ENCODE measurements around the gene ASPRV1. TPM values are rescaled to one million over a fixed set of nuclear protein-coding genes. Genes with fewer than 3 reads are reported as not detected.

Gene ASPRV1
- total and polyA plus RNA-seq, 10 of the 15 experiments (the other 5 are each of a cell fraction or from before 2014, with no cell fraction given) = 0.11 to 1.1 (median 0.33) TPM

DNA sequence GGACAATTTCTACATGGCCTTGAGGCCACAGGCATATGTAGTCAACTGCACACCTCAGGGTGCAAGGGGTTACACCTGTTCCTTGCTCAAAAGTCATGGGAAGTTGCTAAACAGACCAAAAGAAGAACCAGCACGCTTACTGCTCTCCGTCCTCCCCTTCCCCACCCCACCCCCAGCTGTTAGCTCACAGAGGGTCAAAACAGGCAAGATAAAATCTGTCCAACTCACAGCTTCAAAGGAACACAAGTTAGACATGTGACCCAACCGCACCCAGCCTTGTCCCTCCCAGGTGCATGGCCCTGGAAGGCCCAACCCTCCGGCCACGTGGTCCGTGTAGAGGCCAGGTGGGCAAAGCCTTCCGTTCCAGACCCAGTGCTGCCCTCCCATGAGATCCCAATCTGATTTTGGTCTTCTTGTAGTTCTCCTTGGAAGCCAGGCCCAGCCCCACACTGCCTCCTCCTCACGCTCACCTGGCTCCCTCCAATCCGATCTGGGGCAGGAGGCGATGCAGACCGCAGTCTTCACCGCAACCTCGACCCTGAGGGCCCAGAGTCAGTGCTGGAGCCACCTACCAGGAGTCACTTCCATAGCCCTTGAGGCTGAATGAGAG lies 14.5 kb upstream of the ASPRV1 start:
- ChIA-PET CTCF (no interaction called here), RAD21 (ENCODE audit: unreplicated experiment) (no interaction called here), SMC1A (ENCODE audit: uncharacterized antibody, unreplicated experiment) (no interaction called here), POLR2A (no interaction called here)
- no peaks in the 10 kb centered on the region for H3K9me3 ChIP-seq (replicated peaks; ENCODE audit: control insufficient read depth, insufficient read depth, low read length)
- no peaks in the 10 kb centered on the region for H3K36me3 ChIP-seq (ENCODE audit: control insufficient read depth in 2 of 2, insufficient read depth in 2 of 2, low read length in 1 of 2)
- H3K27me3 ChIP-seq (replicated peaks in 1 of 2; ENCODE audit: control insufficient read depth in 2 of 2, insufficient read depth in 2 of 2, low read length in 1 of 2) = no peaks in the 10 kb centered on the region
- FAIRE-seq = no peak
- 79% methylated on average over 13 of the region's 13 CpGs for WGBS (ENCODE audit: insufficient coverage, insufficient replicate concordance, low lambda C conversion rate, missing lambda C conversion rate)
- H3K4me3 ChIP-seq = no peak overlapping the region
- DNase-seq (ENCODE audit: low read depth, low spot score) = no peak
- H3K79me2 ChIP-seq (ENCODE audit: control insufficient read depth, insufficient read depth, low read length) = no peaks in the 10 kb centered on the region
- in situ Hi-C loops (cut with MboI) (no loop called here), intact Hi-C loops (cut with micrococcal nuclease; ENCODE audit: unreplicated experiment) (no loop called here)
- no peak overlapping the region for H3K9ac ChIP-seq (ENCODE audit: control insufficient read depth, insufficient read depth, low read length)
- no peak overlapping the region for H3K4me2 ChIP-seq (ENCODE audit: control insufficient read depth, insufficient read depth)
- ATAC-seq = no peak
- BruUV-seq (replicated peaks) = no TSS peak
- no peak overlapping the region for H3K27ac ChIP-seq (ENCODE audit: control insufficient read depth, insufficient read depth)
- H4K20me1 ChIP-seq (ENCODE audit: control insufficient read depth, insufficient read depth) = no peaks in the 10 kb centered on the region
- H3K4me1 ChIP-seq (ENCODE audit: control insufficient read depth, insufficient read depth, low read length) = no peaks in the 10 kb centered on the region
- no peak overlapping the region for H2AFZ ChIP-seq (ENCODE audit: control insufficient read depth, low read depth, low read length)
- TF ChIP-seq RBBP5 (conservative IDR thresholded peaks at IDR 0.05) (no peak), ZNF622 (IDR thresholded peaks at IDR 0.05) (no peak)

GRCh38 chr2:69975136-69975852 lies 13.9 kb upstream of the ASPRV1 start:
- BruUV-seq (replicated peaks) = no TSS peak
- Histone ChIP-seq H3K9me3 (replicated peaks; ENCODE audit: control insufficient read depth, insufficient read depth, low read length) (no peaks in the 10 kb centered on the region), H3K4me3 (no peak overlapping the region), H3K27me3 (replicated peaks in 1 of 2; ENCODE audit: control insufficient read depth in 2 of 2, insufficient read depth in 2 of 2, low read length in 1 of 2) (no peaks in the 10 kb centered on the region), H2AFZ (ENCODE audit: control insufficient read depth, low read depth, low read length) (no peak overlapping the region), H3K4me1 (ENCODE audit: control insufficient read depth, insufficient read depth, low read length) (no peaks in the 10 kb centered on the region), H3K36me3 (ENCODE audit: control insufficient read depth in 2 of 2, insufficient read depth in 2 of 2, low read length in 1 of 2) (no peaks in the 10 kb centered on the region), H3K27ac (ENCODE audit: control insufficient read depth, insufficient read depth) (no peak overlapping the region), H3K9ac (ENCODE audit: control insufficient read depth, insufficient read depth, low read length) (no peak overlapping the region), H3K79me2 (ENCODE audit: control insufficient read depth, insufficient read depth, low read length) (no peaks in the 10 kb centered on the region), H3K4me2 (ENCODE audit: control insufficient read depth, insufficient read depth) (no peak overlapping the region), H4K20me1 (ENCODE audit: control insufficient read depth, insufficient read depth) (no peaks in the 10 kb centered on the region)
- 64% methylated on average over 12 of the region's 12 CpGs for WGBS (ENCODE audit: insufficient coverage, insufficient replicate concordance, low lambda C conversion rate, missing lambda C conversion rate)
- ChIA-PET SMC1A (ENCODE audit: uncharacterized antibody, unreplicated experiment) (interaction anchor here (1.8 kb wide), 1 partner anchor 83 kb away, joined by 4 read pairs; no protein-coding TSS in a partner anchor), CTCF (no interaction called here), RAD21 (ENCODE audit: unreplicated experiment) (no interaction called here), POLR2A (no interaction called here)
- DNase-seq (ENCODE audit: low read depth, low spot score) (no peak), FAIRE-seq (no peak), ATAC-seq (no peak)
- intact Hi-C loops (cut with micrococcal nuclease; ENCODE audit: unreplicated experiment) (no loop called here), in situ Hi-C loops (cut with MboI) (no loop called here)
- TF ChIP-seq RUNX3 (IDR thresholded peaks at IDR 0.05; ENCODE audit: low read length) = no peak
- TF ChIP-seq, protein P1, sequence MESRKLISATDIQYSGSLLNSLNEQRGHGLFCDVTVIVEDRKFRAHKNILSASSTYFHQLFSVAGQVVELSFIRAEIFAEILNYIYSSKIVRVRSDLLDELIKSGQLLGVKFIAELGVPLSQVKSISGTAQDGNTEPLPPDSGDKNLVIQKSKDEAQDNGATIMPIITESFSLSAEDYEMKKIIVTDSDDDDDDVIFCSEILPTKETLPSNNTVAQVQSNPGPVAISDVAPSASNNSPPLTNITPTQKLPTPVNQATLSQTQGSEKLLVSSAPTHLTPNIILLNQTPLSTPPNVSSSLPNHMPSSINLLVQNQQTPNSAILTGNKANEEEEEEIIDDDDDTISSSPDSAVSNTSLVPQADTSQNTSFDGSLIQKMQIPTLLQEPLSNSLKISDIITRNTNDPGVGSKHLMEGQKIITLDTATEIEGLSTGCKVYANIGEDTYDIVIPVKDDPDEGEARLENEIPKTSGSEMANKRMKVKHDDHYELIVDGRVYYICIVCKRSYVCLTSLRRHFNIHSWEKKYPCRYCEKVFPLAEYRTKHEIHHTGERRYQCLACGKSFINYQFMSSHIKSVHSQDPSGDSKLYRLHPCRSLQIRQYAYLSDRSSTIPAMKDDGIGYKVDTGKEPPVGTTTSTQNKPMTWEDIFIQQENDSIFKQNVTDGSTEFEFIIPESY (IDR thresholded peaks at IDR 0.05) = no peak
- TF ChIP-seq TAF1 (IDR thresholded peaks at IDR 0.05; ENCODE audit: borderline replicate concordance, low read depth, low read length) = no peak
- no peak for TF ChIP-seq SRF (IDR thresholded peaks at IDR 0.05; ENCODE audit: low read depth in 2 of 2, low read length in 2 of 2)
- TF ChIP-seq SREBF2 (IDR thresholded peaks at IDR 0.05; ENCODE audit: low read length) = no peak
- no peak for TF ChIP-seq NFXL1 (IDR thresholded peaks at IDR 0.05; ENCODE audit: borderline replicate concordance)
